GM21526 (cell line): ENCODE results near the gene RRM1.
"Not testable (repeated sequence)": the region's sequence is repeated elsewhere in the genome, so short reads cannot be mapped to it uniquely, and the experiment has no call there.

Experiments
- ATAC-seq: cut with Tn5 transposase; IDR thresholded peaks from one replicate; pipeline ENCODE4 v1.9.1; 2021; ENCODE audit warnings: moderate library complexity; ENCODE audit not compliant: unreplicated experiment, low FRiP score

The RRM1 gene

DNA sequence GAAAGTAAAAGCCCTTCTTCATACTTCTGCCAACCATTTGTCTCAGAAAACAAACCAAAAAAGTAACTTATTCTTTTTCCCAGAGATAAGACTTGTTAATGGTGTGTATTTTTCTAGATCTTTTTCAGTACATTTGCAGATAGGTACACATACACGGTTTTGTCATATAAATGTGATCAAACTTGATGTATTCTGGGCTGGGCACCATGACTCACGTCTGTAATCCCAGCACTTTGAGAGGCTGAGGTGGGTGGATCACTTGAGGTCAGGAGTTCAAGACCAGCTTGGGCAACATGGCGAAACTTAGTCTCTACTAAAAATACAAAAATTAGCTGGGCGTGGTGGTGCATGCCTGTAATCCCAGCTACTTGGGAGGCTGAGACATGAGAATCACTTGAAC lies 35.6 kb downstream of the RRM1 start:
- ATAC-seq = not testable (repeated sequence)

DNA sequence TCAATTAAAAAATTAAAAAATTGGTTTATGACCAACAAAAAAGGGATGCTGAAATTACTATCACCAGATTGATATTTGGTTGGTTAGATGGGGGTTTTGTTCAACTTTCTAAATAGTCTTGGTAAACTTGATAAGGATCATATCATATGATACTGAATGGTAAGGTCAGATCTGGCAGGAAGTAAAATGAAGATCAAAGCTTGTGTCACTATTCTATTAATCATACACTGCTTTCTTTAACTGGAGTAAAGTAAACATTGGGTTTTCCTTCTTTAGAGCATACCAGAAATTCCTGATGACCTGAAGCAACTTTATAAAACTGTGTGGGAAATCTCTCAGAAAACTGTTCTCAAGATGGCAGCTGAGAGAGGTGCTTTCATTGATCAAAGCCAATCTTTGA lies 40.2 kb downstream of the RRM1 start:
- no peak for ATAC-seq

DNA sequence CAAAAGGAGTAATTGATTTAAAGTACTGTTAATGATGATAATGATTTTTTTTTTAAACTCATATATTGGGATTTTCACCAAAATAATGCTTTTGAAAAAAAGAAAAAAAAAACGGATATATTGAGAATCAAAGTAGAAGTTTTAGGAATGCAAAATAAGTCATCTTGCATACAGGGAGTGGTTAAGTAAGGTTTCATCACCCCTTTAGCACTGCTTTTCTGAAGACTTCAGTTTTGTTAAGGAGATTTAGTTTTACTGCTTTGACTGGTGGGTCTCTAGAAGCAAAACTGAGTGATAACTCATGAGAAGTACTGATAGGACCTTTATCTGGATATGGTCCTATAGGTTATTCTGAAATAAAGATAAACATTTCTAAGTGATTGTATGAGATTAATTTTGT lies 43.9 kb downstream of the RRM1 start:
- no peak for ATAC-seq

DNA sequence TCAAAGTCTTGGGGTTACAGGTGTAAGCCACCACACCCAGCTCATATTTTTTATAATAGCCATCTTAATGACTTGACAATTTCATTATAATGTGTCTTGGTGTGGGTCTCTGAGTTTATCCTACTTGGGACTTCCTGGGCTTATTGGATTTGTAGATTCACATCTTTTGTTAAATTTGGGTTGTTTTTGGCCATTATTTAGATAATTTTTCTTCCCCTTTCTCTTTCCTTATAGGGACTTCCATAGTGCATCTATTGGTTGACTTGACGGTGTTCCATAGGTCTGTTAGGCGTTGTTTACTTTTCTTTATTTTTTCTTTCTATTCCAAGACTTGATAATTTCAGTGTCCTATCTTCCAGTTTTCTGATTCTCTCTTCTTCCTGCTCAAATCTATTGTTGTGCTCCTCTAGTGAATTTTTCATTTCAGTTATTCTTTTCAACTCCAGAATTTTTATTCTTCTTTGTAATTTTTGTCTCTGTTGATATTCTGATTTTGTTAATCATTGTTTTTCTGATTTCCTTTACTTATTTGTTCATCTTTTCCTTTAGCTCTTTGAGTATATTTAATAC lies 45.6 kb downstream of the RRM1 start:
- ATAC-seq = no peak

DNA sequence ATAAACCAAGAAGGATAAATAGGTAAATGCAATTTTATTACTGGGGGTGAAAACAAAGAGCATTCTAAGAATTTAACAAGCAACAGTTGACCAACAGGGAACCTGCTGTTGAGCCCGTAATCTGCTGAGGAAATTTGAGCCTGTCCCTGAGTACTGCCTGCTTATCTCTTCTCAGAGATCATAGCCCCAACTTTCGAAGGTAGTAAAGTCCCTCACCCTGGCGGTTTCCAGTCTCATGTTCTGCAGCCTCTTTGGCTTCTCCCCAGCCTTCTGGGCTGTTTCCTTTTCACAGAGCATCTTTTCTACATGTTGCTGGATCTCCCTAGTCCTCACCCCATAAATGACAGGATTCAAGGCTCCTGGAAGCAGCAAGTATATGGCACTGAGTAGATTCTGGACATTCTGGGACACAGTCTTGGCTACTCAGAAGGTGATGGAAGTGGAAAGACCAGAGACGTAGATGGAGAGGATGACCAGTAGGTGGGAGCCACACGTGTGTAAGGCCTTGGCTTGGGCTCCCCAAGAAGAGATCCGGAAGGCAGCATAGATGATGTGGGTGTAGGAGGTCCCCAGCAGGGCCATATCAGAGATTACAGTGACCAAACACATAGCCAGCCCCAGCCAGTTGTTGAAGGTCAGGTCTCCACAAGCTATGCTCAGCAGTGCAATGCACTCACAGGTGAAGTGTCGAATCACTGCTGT lies 51.6 kb downstream of the RRM1 start:
- ATAC-seq = no peak

DNA sequence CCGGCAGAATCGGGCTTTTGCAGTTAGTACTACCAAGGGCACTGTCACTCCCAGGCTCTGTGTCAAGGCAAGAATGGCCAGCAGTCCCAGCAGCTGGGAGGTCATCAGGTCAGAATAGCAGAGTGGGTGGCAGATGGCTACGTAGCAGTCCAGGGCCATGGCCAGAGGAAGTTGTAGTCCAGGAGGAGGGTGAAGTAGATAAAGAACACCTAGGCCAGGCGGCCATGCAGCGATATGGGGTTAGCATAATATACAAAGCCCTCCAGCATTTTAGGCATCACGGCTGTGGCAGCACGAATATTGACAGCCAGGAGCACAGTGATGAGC lies 52.1 kb downstream of the RRM1 start:
- ATAC-seq = no peak

DNA sequence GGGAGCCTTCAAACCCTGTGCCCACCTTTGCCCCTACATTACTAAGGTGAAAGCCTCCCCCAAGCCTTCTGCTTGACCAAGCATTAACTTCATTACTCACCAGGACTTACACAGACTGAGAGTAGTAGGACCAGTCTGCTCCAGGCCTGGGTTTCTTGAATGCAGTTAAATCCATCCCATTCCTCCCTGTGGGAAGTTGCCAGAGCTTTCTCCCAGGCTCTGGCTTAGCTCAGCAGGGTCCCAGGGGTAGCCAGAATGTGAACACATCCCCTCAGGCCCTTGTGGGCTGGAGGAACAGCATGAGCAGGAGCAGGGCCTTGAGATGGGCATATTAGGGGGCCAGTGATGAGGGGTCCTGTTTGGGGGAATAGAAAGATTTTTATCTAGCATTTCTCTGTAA lies 59.9 kb downstream of the RRM1 start:
- no peak for ATAC-seq

DNA sequence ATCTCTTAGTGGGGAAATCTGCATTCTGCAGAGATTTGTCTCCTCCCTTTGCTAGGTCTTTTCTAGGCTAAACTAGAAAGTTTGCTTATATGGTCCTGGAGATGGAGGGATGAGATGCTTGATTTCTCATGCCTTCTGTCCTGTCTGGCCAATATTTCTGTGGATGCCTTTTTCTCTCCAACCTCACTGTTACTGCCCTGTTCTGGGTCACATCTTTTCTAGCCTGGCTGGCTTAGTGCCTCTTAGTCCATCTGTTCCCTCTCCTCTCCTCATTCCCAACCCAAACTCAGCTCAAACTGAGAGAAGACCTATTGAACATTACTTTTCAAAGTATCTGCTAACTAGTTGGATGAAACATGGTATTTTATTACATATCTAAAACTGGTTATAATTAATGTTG lies 62.0 kb downstream of the RRM1 start:
- ATAC-seq = no peak

DNA sequence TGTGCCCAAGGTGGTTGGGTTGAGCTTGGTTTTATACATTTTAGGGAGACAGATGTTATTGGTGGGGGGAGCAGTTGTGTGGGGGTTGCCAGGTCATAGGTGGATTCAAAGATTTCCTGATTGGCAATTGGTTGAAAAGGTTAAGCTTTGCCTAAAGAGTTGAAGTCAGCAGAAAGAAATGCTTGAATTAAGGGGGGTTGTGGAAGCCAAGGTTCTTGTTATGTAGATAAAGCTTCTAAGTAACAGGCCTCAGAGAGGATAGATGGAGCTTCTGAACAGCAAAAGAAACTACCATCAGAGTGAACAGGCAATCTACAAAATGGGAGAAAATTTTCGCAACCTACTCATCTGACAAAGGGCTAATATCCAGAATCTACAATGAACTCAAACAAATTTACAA lies 64.2 kb downstream of the RRM1 start:
- not testable (repeated sequence) for ATAC-seq

DNA sequence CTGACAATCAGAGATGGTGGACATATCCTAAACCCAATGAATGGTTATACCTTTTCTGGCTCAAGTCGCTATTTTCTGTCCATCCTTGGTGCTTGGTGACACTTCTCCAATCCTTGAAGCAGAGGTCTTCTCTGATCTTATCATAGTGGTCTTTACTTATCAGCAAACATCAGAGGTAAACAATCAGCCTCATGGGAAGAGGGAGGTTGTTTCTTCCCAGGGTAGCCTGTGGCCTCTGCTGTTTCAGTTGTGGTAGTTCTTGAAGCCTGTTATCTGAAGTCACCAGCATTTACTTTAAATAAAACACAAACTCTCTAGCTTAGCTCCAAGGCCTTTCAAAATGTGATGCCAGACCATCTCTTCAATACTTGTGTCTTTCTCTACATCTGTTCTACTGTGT lies 66.7 kb downstream of the RRM1 start:
- ATAC-seq = no peak

DNA sequence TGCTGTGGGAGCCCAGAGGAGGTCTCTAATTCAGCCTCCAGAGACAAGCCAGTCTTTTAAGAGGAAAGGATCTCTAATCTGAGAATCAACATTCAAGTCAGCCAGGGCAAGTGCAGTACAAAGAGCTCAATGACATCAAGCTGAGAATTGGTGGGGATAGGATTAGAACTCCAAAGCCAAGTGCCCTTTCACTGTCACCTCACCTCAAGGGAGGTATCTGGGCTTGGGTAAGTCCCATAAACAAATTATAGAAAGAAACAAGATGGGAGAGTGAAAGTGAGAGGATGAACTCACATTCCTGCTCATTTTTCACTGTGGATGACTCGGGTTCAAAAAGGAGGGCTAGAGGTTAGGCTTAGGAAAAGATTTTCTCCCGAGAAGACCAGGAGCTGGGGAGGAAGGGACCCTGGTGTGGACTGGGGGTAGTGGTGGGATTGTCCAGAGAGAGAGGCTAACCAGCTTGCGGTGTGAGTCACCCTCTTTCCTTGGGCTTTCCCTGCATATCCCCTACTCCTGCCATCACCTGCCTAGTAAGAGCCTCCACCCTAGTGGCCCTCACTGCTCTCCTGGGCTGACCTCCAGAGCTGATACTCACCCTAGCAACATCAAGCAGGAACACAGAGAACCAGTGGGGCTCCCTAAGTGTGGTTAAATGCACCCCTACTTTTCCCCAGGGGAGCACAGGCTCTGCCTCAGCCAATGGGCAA lies 70.4 kb downstream of the RRM1 start:
- no peak for ATAC-seq

DNA sequence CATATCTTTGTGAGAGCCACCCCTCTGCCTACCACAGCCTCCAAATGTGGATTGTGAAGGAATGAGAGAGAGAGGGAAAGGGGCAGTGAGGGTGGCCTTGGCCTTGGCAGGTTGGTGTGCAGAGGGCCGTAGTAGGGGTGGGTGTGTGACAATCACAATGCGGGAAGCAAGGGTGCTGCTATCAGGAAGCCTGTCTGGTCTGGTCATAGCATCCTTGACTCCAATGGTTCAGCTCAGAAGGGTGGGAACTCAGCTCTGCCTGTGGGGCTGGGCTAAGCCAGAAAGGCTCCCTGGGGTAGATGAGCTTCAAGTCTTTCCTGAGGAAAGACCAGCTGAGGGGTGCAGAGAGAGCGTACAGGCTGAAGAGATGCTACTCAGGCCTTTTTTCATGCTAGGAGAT lies 72.7 kb downstream of the RRM1 start:
- no peak for ATAC-seq

DNA sequence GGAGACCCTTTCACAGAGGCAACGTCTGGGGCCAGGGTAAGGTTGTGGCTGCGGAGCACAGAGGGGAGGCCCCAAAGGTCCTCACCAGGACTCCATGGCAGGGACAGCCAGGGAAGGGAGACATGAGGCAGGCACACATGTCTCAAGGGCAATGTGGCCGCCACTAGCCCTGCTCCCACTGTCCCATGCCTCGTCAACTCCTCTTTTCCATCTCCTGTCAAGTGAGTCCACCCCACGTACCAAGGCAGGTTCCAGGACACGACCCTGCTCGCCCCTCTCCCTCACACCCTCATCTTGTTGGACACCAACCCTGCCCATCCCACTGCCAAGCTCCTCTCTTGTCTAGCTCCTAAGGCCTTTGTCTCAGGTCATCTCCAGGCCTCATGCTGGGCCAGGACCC lies 73.2 kb downstream of the RRM1 start:
- ATAC-seq = no peak

DNA sequence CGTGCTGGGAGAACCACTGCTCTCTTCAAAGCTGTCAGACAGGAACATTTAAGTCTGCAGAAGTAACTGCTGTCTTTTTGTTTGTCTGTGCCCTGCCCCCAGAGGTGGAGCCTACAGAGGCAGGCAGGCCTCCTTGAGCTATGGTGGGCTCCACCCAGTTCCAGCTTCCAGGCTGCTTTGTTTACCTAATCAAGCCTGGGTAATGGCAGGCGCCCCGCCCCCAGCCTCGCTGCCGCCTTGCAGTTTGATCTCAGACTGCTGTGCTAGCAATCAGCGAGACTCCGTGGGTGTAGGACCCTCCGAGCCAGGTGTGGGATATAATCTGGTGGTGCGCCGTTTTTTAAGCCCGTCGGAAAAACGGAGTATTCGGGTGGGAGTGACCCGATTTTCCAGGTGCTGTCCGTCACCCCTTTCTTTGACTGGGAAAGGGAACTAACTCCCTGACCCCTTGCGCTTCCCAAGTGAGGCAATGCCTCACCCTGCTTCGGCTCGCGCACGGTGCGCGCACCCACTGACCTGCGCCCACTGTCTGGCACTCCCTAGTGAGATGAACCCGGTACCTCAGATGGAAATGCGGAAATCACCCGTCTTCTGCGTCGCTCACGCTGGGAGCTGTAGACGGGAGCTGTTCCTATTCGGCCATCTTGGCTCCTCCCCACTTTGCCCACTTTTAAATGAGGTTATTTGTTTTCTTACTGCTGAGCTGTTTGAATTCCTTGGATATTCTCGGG lies 81.2 kb downstream of the RRM1 start:
- ATAC-seq = not testable (repeated sequence)

DNA sequence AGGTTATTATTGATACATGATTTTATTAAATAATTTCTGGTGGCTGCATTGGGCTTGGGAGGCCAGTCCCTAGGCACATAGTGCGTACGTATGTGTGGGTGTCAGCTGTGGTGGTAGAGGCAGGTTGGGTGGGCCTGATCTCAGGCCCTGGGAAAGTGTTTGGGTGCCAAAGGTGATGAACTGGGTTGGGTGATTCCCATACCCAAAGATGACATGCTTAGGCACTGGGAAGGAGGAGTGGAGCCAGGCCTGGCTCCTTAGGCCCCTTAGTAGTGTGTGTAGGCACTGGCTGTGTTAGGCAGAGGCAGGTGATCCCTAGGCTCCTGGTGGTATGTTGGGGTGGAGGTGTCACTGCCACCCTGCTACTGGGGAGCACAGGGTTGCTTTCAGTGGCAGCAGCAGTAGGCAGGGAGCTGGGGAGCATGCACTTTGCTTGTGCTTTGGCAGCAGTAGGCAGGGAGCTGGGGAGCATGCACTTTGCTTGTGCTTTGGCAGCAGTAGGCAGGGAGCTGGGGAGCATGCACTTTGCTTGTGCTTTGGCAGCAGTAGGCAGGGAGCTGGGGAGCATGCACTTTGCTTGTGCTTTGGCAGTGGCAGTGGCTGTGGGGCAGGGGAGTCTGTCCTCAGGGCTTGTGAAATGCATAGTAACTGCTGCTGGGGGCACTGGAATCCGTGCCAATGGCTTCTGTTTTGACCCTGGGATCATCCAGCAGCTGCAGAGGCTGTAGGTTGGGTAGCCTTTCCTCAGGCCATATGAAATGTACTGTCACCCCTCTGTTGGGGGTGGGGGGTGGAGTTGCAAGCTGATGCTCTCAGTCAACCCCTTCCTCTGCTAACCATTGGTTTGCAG lies 84.4 kb downstream of the RRM1 start:
- ATAC-seq = no peak

DNA sequence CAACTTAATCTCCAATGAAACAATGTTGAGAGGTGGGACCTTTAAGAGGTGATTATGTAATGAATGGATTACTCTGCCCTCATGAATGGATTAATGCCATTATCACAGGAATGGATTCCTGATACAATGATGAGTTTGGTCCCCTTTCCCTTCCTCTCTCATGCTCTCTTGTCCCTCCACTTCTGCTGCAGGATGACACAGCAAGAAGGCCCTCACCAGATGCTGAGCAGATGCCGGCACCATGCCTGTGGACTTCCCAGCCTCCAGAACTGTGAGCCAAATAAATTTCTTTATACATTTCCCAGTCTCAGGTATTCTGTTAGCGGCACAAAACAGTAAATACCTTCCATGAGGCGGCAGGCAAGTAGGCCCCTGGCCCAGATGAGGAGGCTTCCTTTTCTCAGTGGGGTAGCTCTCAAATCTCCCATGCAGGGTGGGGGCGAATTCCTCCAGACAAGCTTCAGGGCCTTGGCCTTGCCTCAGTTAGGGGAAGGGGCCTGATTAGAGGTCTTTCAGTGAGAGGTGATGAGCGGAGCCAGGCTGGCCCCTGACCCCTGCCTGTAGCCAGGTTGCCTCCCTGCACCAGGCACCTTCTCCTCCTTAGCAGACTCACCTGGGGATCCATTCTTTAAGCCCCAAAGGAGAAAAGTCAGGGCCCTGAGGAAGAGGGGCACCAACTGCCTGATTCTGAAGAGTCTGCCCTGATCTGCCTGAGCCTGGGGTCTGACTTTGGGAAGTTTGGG lies 86.0 kb downstream of the RRM1 start:
- ATAC-seq = no peak

DNA sequence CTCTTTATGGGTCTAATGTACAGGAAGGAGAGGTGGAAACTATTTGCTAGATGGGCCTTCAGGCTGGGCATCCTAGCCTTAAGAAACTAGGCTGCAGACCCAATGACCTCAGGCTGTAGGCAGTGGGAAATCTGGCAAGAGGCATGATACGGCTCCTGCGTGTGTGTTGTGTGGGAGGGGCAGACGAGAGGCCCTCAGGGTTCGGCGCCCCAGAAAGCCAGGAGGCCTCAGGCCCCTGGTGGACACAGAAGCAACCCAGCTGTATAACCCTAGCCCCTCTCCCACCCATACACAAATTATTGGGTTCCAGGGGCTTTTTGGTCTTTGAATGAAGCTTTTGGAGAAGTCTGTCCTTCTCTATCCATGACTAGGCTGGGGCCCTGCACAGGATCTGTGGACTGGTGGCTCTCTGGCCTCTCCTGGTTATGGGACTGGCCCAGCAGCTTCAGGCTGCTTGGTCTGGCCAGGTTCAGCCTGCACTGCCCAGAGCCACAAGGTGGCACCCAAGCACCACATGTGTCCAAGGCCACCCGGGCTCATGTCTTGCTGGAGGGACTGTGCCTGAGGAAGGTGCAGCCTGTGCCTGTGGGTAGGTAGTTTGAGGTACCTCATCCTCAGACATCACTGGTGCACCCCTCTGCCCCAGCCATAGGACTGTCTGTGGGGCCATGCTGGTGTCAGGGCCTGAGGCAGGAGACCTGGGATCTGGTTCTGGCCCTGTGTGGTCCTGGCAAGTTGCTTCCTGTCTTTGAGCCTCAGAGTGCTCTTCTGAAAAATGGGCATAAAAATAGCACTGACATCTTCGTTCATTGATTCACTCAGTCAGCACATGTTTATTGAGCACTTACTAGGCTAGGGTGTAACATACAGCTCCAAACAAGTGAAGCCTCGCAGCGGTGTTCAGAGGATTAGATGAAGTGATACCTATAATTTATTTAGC lies 87.5 kb downstream of the RRM1 start:
- ATAC-seq = peak; percentile 55

DNA sequence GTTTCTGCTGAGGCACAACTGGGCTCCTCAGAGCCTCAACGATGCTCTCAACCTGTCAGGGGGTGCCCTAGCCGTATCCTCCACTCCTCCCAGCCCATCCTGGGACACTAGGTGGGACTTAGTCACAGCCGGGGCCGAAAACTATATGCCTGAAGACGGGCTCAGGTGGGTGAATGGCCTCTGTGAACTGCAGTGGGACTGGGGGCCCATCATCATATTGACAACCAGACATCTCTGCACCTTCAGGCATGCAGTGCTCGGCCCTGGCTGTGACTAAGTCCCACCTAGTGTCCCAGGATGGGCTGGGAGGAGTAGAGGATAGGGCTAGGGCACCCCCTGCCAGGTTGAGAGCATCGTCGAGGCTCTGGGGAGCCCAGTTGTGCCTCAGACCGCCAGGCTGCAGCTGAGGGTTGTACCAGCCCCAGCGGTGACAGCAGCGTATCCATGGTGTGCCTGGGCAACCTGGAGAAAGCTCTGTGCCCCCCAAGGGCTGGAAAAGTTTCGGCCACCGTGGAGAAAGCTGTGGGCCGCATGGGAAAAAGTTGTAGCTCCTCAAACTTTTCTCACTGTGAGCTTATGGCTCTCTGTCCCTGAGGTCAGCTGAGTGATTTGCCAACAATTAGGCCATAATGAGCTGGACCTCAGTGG lies 88.9 kb downstream of the RRM1 start:
- no peak for ATAC-seq
